ENCODE measurements around the gene HJV.
"Not testable (repeated sequence)": the region's sequence is repeated elsewhere in the genome, so short reads cannot be mapped to it uniquely, and the experiment has no call there.

Gene HJV

DNA sequence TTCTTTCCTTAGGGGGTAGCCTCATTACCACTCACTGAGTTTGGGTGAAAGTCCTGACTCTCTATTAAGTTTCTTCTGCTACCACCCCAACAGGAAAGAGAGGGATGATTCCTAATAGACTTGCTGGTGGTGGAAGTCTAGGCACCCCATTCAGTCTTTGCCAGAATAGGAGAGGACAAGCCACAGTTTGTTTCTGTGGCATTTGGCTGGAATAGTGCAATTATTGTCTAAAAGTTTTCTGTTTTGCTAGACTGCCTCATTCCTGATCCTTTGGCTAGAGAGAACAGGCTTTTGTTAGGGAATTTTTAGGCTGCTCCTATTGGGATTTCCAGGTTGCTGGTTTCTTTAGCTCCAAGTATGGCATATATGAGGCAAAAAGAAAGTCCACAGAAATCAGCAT, 9.9 kb upstream of the HJV start:
- Histone ChIP-seq H3K4me1 (ENCODE audit: low read depth, poor library complexity, severe bottlenecking) (peaks cover 39% of the 10 kb centered on the region), H3K27me3 (ENCODE audit: insufficient read depth, low read depth) (no peaks in the 10 kb centered on the region), H3K4me3 (IDR thresholded peaks at IDR 0.05; ENCODE audit: insufficient read depth, low read depth, low read length) (no peak overlapping the region), H3K4me2 (no peak overlapping the region), H3K27ac (no peak overlapping the region), H3K36me3 (ENCODE audit: insufficient read depth) (no peaks in the 10 kb centered on the region), H2AFZ (ENCODE audit: low read depth) (no peak overlapping the region), H3K9ac (no peak overlapping the region), H3K79me2 (ENCODE audit: insufficient read depth, low read depth) (no peaks in the 10 kb centered on the region), H4K20me1 (ENCODE audit: insufficient read depth) (no peaks in the 10 kb centered on the region)
- TF ChIP-seq, protein P1, sequence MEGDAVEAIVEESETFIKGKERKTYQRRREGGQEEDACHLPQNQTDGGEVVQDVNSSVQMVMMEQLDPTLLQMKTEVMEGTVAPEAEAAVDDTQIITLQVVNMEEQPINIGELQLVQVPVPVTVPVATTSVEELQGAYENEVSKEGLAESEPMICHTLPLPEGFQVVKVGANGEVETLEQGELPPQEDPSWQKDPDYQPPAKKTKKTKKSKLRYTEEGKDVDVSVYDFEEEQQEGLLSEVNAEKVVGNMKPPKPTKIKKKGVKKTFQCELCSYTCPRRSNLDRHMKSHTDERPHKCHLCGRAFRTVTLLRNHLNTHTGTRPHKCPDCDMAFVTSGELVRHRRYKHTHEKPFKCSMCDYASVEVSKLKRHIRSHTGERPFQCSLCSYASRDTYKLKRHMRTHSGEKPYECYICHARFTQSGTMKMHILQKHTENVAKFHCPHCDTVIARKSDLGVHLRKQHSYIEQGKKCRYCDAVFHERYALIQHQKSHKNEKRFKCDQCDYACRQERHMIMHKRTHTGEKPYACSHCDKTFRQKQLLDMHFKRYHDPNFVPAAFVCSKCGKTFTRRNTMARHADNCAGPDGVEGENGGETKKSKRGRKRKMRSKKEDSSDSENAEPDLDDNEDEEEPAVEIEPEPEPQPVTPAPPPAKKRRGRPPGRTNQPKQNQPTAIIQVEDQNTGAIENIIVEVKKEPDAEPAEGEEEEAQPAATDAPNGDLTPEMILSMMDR (conservative IDR thresholded peaks at IDR 0.05; ENCODE audit: low read depth, low read length): no peak

DNA sequence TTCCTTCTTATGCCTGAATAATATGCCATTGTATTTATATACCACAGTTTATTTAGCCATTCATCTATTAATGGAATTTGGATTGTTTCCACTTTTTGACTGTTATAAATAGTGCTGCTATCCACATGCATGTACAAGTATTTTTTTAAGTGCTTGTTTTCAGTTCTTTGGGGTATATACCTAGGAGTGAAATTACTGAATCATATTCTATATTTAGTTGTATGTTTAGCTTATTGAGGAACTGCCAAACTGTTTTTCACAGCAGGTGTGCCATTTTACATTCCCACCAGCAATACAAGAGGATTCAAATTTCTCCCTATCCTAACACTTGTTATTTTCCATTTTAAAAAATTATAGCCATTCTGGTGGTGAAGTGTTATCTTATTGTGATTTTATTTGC, 7.6 kb upstream of the HJV start:
- no peaks in the 10 kb centered on the region for H3K79me2 ChIP-seq (ENCODE audit: insufficient read depth, low read depth)
- no peaks in the 10 kb centered on the region for H3K27me3 ChIP-seq (ENCODE audit: insufficient read depth, low read depth)
- no peaks in the 10 kb centered on the region for H3K36me3 ChIP-seq (ENCODE audit: insufficient read depth)
- H3K27ac ChIP-seq: no peak overlapping the region
- no peak overlapping the region for H3K4me2 ChIP-seq
- no peak overlapping the region for H2AFZ ChIP-seq (ENCODE audit: low read depth)
- H3K4me1 ChIP-seq (ENCODE audit: low read depth, poor library complexity, severe bottlenecking): peaks cover 35% of the 10 kb centered on the region
- no peaks in the 10 kb centered on the region for H4K20me1 ChIP-seq (ENCODE audit: insufficient read depth)
- TF ChIP-seq, protein P1 (conservative IDR thresholded peaks at IDR 0.05; ENCODE audit: low read depth, low read length): no peak
- no peak overlapping the region for H3K9ac ChIP-seq
- H3K4me3 ChIP-seq (IDR thresholded peaks at IDR 0.05; ENCODE audit: insufficient read depth, low read depth, low read length): no peak overlapping the region

- not testable (repeated sequence) for H4K20me1 ChIP-seq (ENCODE audit: insufficient read depth); H3K27me3 ChIP-seq (ENCODE audit: insufficient read depth, low read depth); H3K27ac ChIP-seq; H3K9ac ChIP-seq; H3K36me3 ChIP-seq (ENCODE audit: insufficient read depth); H3K4me3 ChIP-seq (IDR thresholded peaks at IDR 0.05; ENCODE audit: insufficient read depth, low read depth, low read length); H2AFZ ChIP-seq (ENCODE audit: low read depth); H3K4me2 ChIP-seq; H3K79me2 ChIP-seq (ENCODE audit: insufficient read depth, low read depth)
- peaks cover 15% of the 10 kb centered on the region for H3K4me1 ChIP-seq (ENCODE audit: low read depth, poor library complexity, severe bottlenecking)
These were observed 5.1 kb upstream of the HJV start for GRCh38 chr1:146026650-146027049.

DNA sequence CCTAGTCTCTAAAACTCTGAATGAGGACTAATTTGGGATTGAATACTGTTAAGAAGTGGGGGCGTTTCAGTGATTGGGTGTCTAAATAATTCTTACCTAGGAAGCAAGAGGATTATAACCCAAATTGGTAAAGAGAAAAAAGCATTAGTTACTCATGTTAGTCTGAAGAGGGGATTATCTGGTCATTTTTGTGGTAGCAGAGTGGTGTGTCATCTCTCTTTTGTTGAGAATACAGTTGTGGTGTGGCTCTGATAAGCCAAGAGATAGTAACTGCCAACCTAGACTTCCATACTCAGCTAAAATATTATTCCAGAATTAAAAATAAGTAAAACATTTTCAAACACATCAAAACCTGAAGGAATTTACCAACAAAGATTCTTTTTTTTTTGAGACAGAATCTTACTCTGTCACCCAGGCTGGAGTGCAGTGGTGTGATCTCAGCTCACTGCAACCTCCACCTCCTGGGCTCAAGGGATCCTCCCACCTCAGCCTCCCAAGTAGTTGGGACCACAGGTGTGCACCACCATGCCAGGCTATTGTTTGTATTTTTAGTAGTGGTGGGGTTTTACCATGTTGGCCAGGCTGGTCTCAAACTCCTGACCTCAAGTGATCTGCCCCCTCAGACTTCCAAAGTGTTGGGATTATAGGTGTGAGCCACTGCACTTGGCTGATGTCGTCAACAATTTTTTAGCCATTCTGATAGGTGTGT, 4.4 kb upstream of the HJV start:
- not testable (repeated sequence) for H3K79me2 ChIP-seq (ENCODE audit: insufficient read depth, low read depth); H2AFZ ChIP-seq (ENCODE audit: low read depth); H3K4me3 ChIP-seq (IDR thresholded peaks at IDR 0.05; ENCODE audit: insufficient read depth, low read depth, low read length); H3K36me3 ChIP-seq (ENCODE audit: insufficient read depth); H3K27ac ChIP-seq; H3K4me2 ChIP-seq; H3K27me3 ChIP-seq (ENCODE audit: insufficient read depth, low read depth); H3K9ac ChIP-seq; H4K20me1 ChIP-seq (ENCODE audit: insufficient read depth)
- H3K4me1 ChIP-seq (ENCODE audit: low read depth, poor library complexity, severe bottlenecking): peaks cover 12% of the 10 kb centered on the region

DNA sequence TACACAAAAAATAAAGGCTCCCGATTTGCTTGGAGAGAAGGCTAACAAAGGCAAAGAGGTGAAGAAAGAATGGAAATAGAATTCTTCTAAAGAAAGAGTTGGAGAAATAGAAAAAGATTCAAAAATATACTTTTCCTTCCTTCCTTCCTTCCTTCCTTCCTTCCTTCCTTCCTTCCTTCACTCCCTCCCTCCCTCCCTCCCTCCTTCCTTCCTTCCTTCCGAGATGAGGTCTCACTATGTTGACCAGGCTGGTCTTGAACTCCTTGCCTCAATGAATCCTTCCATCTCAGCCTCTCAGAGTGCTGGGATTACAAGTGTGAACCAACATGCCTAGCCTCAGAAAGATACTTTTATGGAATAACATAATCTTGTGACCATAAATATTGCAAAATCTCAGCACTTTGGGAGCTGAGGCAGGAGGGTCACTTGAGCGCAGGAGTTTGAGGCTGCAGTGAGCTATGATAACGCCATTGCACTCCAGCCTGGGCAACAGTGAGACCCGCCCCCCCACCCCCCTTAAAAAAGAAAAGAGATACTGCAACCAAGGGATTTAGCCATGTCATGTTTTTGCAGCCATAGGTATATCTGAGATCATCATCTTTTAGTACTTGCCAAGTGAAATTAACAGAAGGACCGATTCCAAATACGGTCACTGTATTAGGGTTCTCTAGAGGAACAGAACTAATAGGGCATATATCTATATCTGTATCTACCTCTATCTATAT, 1.0 kb upstream of the HJV start:
- no peak overlapping the region for H3K27ac ChIP-seq
- no peaks in the 10 kb centered on the region for H4K20me1 ChIP-seq (ENCODE audit: insufficient read depth)
- no peak overlapping the region for H3K4me3 ChIP-seq (IDR thresholded peaks at IDR 0.05; ENCODE audit: insufficient read depth, low read depth, low read length)
- no peaks in the 10 kb centered on the region for H3K79me2 ChIP-seq (ENCODE audit: insufficient read depth, low read depth)
- TF ChIP-seq, protein P1 (conservative IDR thresholded peaks at IDR 0.05; ENCODE audit: low read depth, low read length): no peak
- H3K4me1 ChIP-seq (ENCODE audit: low read depth, poor library complexity, severe bottlenecking): peaks cover 8% of the 10 kb centered on the region
- no peaks in the 10 kb centered on the region for H3K27me3 ChIP-seq (ENCODE audit: insufficient read depth, low read depth)
- H2AFZ ChIP-seq (ENCODE audit: low read depth): no peak overlapping the region
- H3K4me2 ChIP-seq: no peak overlapping the region
- no peak overlapping the region for H3K9ac ChIP-seq
- no peaks in the 10 kb centered on the region for H3K36me3 ChIP-seq (ENCODE audit: insufficient read depth)

Measured in KMS-11 (cell line).